Activated T-cell treated with anti-CD3 and anti-CD28 coated beads for 4 hours (primary cell): ENCODE data around the gene TEX264.

Experiments used
- DNase-seq: peaks from one replicate; pipeline ENCODE4 v3.0.0-alpha.2; 2020

Gene TEX264

DNA sequence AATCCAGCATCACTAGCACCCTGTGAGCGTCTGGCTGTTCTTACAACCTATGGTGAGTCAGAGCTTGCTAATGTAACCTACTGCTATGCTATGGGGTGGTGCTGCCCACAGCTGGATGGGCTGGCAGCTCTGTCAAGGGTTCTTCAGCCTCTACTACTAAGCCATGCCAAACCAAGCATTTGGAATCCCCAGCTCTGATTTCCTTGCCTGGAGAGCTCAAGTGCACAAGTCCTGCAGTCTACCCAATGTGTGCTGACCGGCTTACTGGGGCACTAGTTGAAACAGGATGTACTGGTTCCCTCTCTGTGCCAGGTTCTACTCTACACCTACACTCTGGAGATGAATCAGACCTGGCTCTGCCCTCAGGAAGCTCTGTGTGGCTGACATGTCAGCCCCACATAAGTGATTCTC, 4.2 kb downstream of the TEX264 start:
- DNase-seq, result no peak

DNA sequence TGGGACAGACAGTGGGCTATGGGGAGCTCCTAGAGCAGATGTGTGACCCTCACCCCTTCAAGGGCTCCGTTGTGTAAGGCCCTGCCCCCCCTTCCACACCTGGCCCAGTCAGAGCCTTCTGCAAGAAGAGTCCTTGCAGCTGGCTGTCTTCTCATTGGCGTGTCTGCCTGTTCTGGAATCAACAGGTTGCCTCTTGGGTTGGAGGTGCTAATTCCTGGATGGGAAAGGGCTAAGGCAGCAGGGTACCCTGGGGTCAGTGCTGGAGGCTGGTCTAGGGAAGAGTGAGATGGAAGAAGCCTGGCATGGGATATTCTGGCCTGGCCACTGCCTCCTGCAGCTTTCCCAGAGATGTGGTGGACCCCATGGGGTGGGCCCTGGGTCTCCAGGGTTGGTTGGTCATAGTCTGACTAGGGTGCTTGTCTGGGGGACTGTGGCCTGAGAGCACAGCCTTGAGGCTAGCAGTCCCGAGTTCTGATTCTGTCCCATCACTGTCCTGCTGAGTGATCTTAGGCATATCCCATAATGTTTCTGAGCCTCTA, 5.1 kb downstream of the TEX264 start:
- no peak for DNase-seq

DNA sequence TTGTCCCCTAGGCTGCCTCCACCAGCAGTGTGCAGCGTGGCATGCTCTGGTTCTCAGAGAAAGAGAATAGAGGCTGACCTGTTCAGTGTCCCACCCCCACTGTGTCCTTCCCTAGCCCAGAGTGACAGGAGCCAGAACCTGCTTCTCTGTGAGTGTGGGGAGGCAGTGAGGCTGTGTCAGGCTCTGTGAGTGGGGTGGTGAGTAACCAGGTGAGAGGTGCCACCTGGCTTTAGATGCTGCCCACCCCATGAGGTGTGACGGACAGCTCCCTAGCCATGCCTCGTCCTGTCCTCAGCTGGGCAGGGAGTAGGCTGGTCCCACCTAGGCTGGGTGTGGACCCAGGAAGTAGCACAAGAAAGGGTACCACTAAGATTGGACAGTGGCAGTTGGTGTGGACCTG, 6.3 kb downstream of the TEX264 start:
- DNase-seq, result no peak

DNA sequence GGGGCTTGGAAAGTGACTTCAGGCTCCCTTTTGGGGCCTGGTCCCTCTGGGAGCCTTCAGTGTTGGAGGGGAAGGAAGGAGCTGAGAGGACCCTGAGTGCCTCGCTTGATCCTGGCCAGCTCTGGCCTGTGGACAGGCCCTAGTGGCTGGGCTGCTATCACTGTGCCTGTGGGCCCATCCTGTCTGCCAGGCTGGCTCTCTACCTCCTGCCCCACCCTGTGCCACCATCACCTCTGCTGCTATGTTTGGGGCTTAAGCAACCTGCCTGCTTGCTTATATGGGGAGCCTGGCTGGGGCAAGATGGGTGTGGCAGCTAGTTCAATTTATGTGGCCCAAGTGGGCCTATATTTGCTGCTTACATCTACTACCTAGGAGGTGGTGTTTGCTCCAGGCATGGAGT, 7.1 kb downstream of the TEX264 start:
- DNase-seq, result no peak

GRCh38 chr3:51678641-51679040, 7.6 kb downstream of the TEX264 start:
- DNase-seq, result no peak

DNA sequence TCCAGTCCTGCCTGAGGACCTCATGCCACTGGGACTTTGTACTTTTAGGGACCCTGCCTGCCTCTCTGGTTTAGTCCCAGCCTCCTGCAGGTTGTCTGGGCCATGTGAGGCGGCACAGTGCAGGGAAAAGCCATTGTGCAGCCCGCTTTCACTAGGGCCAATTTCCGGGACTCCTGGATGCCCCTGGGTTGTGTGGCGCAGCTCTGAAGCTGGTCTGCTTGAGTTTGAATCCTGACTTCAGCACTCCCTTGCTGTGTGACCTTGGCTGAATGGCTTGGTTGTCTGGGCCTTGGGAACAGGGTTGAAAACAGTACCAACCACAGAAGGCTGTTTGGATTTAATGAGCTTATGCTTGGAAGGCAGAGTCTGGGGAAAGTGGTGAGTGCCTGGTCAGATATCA, 8.3 kb downstream of the TEX264 start:
- DNase-seq, result no peak

GRCh38 chr3:51679777-51680176, 8.7 kb downstream of the TEX264 start:
- no peak for DNase-seq

GRCh38 chr3:51680196-51680595, 9.1 kb downstream of the TEX264 start:
- no peak for DNase-seq

GRCh38 chr3:51680663-51681230, 9.7 kb downstream of the TEX264 start:
- no peak for DNase-seq

DNA sequence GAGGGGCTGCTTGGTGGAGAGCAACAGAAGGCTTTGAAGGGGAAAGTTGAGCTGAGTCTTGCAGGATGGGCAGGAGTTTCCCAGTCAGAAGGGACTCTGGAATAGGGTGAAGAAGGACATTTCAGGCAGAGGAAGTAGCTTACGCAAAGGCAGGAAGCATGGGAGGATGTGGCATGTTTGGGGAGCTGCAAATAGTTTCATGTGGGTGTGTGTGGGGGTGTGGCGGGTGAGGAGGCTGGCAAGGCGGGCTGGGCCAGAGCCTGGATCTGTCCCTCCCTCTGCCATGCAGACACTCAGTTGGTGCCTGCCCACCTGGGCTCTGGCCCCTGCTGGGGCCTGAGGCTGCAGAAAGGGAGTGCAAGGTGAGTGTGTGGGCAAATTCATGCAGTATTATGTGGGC, 10.4 kb downstream of the TEX264 start:
- DNase-seq, result peak; percentile 50

DNA sequence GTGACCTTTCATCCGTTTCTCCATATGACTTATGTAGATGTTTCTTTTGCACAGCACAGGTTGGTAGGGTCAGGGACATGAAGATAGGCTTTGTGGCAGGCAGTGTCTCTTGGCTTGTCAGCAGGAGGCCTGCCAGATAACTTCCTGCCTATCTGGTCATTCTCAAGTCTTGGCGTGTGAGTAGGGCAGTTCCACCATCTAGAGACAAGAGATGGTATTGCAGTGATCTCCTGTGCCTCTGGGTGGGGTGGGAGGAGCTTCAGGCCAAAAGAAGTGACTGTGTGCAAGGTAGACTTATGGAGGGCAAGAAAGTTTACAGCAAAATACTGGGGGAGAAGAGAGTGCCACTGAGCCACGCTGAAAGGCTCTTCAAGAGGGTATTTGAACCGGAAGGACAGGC, 11.0 kb downstream of the TEX264 start:
- DNase-seq, result peak; percentile 49

GRCh38 chr3:51682526-51682925, 11.5 kb downstream of the TEX264 start:
- no peak for DNase-seq

DNA sequence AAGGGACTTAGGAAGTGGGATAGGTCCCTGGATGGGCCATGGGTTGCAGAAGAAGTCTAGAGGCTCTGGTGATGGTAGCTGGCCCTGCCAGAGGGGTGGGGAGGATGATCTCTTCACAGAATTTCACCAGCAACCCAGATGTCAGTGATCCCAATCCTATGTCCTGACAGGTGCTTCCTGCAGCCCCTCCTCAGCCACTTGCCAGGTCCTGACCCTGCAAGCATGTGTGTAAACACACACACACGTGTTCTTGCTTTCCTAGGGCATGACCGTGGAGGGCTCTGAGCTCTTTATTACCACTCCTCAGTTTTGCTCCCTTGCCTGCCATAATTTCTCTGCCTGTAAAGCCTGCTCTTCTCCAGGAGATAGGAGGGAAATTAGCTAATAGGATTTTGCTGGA, 12.5 kb downstream of the TEX264 start:
- no peak for DNase-seq

DNA sequence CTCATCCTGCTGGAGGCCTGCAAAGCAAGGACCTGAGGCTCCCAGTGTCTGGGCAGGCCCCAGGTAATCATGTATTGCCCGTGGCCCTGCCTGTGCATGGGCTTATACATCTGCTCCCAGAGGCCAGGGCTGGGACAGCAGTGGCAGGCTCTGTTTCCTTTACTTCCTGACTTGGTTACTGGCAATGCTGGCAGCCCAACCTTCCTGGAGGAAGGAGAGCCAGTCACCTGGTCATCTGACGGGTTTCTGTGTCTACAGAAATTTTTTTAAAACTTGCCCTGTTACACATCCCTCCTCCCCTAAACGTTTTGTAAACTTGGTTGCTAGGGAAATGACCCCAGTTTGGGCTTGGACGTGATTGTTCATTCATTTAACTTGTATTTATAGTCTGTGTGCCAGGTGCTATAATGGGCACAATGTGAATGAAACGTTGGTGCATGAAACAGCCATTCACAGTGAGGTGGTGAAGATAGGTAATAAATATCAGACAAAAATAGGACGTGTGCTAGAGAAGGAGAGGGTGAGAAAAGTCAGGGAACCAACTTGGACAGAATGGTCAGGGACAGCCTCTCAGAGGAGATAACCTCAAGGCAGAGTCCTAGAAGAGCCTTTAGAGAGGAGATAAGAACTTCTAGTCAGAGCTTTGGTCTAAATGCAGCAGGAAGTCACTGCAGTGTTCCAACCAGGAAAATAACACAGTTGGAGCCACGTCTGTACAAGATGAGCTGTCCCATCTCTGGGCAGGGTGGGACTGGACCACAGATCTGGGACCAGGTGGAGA, 14.1 kb downstream of the TEX264 start:
- no peak for DNase-seq

DNA sequence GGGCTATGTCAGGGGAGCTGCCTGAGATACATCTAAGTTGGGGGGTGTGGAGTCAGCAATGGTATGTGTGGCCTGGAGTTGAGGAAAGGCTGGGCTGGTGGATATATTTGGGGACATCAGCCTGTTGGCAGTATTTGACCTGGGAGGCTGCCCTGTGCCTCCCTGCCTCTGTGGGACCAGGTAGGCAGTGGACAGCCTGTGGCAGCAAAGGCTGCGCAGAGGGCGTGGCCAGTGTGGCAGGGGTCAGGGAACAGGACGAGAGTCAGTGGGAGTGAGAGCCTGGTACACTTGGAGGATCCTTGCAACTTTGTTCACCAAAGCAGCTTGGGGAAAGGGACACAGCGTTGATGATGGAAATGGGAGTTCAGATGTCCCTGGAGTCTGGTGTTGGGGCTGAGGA, 15.0 kb downstream of the TEX264 start:
- no peak for DNase-seq

DNA sequence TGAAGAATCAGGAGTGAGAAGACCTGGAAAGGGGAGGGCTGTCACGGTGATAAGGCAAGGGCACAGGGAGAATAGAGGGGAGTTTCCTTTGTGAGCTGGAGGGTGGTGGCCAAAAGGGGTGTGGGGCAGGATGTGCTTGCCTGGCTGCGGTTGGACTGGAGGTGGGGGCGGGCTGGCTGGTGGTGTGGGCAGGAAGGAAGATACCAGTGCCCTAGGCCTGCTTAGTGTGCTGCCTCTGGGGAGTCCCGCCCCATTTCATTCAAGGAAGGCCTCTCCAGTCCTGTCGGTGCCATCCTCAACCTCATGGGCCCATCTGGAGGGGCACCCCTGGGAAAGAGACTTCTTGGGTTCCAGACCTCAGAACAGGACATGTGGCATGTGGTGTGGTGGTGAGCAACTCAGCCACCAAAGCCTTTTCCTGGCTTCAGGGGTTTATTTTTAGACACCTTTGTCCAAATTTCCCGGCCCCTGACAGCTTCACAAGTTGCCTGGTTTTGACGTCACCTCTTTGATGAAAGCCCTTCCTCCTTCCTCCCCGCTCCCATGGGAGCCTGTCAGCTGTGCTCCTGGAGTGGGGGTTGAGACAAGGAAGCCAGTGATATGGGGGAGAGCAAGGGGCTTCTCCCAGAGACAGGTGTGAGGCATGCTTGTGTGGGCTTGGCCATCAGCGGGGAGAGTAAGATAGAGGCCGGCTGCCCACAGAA, 15.6 kb downstream of the TEX264 start:
- DNase-seq, result peak; percentile 65

DNA sequence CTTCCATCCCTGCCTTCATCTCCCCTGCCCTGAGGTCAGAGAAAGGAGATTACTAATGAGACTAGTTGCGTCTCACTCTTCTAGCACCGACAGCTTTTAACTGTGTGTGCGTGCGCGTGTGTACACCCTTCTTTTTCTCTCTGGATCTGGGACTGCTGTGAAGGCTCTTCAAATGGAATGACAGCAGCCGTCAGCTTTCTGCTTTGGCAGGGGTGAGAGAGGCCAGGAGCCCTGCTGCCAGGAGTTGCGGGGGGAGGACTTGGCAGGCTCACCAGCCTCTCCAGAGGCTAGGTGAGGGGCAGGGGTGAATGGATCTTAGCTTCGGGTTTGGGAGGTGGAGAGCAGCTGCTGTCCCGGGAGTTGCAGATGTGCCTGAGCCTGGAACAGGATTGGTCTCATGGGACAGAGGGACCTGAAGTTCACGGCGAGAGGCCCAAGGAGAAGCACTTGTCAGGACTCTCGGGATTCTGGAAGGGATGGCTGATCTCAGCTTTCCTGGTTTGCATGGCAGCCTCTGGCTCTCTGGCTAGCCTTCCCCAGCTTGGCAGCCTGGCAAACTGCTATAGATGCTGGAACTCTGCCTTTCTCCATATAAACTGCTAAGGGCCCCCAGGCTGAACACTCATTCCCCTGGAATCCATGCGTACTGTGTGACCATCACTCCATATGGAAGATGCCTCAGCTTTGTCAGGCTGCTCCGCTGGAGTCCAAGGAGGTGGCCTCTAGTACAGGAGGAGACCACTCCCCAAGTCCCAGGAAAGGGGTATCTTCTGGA, 16.6 kb downstream of the TEX264 start:
- DNase-seq, result no peak

DNA sequence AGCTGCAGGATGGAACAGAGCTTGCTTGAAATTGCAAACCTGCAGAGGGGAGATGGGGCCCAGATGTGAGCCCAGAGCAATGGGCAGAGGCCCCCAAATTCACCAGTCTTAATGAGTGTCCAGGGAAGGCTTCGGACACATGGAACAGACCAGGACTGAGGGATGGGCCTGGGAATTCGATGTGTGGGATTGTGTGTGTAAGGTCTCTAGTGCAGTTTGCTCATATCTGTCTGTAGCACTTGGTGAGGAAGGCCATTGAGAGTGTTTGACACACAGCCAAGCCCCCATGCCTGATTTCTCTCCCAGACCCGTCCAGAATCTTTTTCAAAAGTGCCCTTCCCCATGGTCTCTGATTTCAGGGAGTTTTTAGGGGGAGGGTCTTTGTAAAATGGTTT, 17.2 kb downstream of the TEX264 start:
- no peak for DNase-seq

GRCh38 chr3:51691021-51691420, 20.0 kb downstream of the TEX264 start:
- DNase-seq, result no peak

DNA sequence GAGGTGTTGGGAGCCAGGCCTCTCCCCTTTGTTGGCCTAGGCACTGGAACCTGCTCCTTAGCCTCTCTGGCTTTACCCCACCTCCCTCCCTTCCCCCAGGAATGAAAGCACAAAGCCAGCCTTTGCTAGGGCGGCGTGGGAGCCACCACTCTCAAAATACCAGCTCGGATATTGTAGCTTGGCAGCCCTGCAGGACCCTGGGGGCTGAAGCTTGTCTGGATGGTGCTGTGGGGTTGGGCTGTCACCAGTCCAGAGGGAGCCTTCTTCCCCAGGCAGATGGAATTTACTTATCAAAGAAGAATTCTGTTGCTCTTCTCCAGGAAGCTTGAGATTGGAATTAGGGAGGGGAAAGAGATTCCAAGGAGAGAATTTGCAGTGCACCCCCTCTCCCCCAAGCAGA, 20.9 kb downstream of the TEX264 start:
- DNase-seq, result no peak

DNA sequence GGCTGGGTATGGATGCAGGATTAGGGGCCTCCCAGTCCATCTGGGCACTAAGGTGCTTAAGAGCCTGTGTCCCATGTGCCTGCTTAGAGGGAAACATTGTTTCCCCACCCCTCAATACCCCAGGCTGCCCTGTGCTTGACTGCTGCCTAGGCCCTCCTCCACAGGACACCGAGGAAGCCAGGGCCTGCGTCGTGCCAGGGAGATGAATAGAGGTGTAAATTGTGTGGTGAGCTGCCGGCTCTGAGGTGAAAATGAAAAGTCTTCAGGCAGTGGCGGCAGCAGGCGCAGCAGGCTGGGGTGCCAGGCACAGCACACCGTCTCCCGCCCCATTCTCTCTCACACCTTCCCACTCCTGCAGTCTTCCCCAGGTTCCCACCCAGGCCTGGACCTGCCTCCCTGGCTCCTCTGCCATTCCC, 21.9 kb downstream of the TEX264 start:
- DNase-seq, result no peak

DNA sequence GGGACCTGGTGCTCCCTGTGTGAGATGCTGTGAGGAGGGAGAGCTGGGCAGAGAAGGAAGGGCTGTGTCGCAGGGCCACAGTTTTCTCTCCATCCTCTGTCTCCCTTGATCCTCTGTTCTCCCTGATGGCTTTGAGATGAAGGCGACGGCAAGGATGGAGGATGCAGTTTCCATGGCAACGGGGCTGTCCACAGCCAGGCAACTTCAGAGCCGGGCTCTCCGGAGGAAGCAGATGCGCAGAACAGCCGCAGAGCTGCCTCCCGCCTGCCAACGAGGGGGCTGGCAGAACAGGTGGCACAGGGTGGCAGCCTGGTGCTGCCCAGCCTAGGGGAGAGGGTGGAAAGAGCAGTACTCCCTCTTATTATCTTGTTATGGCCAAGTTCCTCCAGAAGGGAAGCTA, 25.9 kb downstream of the TEX264 start:
- no peak for DNase-seq

GRCh38 chr3:51698209-51698608, 27.2 kb downstream of the TEX264 start:
- no peak for DNase-seq
